Stimulated activated CD4-positive, alpha-beta T cell treated with anti-CD3 and anti-CD28 coated beads, Interleukin-1b, Interleukin-23, amount 100 ng/mL, for 4 hours (primary cell): Measurements from ENCODE around the gene STX16.
A peak's percentile ranks its signal among the peaks of the same experiment; 100 is the strongest.

ENCODE experiments used
- DNase-seq, 2 donors: peaks; one replicate each; pipeline ENCODE4 v3.0.0-alpha.2; 2020; ENCODE audit warnings: low read depth in 2 of 2

STX16 gene

DNA sequence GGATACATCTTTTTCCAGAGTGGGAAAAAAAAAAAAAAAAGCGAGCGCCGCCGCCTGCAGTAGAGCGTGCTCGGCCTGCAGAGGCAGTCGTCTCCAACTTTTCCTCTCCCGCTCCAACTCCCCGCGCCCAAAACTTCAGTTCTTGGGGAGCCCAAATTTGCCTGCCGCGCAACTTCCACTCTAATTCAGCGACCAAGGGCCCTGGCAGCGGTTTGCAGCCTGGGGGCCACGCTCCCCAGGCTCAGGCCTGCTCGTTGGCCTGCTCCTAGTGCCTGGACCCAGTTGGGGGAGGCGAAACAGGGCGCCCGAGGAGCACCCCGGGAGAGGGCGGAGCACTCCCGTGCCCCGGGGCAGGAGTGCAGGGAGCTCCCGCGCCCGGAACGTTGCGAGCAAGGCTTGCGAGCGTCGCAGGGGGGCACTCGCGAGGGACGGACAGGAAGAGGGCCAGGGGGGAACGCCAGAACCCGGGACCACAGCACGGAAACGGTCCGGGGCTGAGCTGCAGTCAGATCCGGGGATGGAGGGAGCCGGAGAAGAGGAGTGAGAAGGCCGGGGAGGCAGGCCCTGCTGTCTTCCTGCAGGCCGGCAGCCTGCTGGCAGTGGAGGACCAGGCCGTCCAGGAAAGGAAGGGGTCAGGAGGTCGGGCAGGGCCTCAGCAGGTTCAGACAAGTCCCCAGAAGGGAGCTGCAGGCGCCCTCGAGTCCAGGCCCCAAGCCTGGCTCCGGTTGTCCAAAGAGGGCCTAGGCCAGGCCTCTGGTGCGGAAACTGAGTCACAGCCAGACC lies at the start of gene STX16:
STX16 (plus strand) TSS at position 508 of the 783 bp plus-strand sequence. CDS start 724 bp downstream, outside the sequence.
- DNase-seq: peak; percentile 83

- no peak for DNase-seq
Measured at GRCh38 chr20:58602124-58602523, 49.0 kb upstream of the STX16 start.

- no peak for DNase-seq
Measured at GRCh38 chr20:58603721-58604120, 47.4 kb upstream of the STX16 start.

DNA sequence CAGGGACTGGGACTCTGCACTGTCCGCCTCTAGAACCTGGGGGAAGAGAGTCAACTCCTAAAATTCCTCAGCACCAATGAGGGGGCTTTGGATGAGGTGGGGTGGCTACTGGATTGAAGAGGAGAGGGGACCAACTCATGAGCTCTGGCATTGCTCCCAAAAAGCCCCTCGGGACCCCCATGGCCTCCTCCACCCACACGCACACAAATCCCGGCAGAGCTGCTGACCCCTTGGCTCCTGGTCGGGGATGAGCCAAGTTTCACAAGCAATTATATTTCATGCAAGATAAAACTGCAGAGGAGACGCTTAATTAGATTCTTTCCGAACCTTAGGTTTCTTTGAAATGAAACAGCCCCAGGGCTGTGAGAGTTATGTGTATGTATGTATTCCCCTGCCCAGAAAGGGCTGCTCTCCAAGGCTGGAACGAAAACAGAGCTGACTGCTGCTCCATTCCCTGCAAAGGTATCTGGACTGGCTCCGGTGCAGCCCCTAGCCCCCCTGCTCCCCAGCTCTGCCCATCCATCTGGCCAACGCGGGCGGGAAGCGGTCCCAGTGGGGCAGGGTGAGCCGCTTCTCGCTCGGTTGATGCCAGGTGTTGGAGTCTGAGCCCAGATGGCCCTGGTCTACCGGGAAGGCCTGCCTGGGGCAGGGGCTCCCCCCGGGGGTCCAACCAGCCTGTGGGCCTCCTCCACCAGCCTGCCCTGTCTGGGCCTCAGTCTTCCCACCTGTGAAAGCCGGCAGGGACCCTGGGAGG lies 46.8 kb upstream of the STX16 start:
- no peak for DNase-seq

DNA sequence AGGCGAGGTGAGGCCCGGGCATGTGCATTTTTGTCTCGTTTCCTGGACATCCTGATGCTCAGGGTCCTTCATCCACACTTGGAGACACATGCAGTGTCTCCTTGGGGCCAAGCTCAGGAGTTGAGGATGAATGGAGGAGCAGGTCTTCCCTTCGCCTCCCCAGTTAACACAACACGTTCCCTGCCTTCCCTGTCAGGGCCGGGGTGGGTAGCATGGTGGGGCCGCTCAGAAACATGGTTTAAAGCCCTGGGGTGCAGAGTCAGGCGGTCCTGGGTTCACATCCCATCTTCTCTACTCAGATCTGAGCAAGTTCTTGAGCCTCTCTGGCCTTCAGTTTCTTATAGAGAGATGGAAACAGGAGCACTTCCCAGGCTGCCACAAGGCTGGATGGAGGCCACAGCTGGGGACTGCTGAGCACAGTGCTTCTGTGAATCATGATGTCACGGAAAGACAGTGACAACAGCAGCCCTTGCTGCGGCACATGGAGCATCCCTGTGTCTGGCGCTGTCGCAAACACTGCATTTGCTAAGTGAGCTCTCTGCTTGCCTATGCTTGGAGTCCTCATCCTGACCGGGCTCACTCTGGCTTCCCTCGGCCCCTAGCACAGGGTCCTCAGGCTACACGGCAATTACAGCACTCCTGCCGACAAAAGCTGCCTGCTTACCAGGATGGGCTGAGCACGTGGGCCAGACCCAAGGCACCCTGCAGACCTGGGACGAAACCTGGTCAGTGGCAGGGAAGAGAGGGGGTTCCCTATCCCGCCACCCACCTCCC lies 45.6 kb upstream of the STX16 start:
- DNase-seq: no peak

GRCh38 chr20:58606184-58606583 lies 44.9 kb upstream of the STX16 start:
- no peak for DNase-seq

- no peak for DNase-seq
Measured at GRCh38 chr20:58608096-58608840, 42.8 kb upstream of the STX16 start.

DNA sequence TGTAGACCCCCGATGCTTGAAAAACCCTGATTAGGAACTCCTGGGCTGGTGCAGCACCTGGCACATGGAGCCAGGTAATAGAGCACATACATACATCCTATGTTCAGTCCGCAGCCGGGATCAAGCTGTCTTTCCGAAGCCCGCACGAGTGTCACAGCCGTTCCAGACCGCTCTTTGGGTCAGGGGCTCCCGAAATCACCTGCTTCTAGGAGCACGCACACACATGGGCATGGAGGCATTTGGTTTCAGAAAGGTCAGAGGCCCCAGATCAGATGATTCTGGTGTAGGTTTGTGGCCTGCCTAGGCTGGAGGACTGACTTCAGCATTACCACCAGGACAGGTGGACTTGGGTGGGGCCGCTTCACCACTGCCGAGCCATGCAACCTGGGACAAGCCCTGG lies 42.1 kb upstream of the STX16 start:
- DNase-seq: no peak

DNA sequence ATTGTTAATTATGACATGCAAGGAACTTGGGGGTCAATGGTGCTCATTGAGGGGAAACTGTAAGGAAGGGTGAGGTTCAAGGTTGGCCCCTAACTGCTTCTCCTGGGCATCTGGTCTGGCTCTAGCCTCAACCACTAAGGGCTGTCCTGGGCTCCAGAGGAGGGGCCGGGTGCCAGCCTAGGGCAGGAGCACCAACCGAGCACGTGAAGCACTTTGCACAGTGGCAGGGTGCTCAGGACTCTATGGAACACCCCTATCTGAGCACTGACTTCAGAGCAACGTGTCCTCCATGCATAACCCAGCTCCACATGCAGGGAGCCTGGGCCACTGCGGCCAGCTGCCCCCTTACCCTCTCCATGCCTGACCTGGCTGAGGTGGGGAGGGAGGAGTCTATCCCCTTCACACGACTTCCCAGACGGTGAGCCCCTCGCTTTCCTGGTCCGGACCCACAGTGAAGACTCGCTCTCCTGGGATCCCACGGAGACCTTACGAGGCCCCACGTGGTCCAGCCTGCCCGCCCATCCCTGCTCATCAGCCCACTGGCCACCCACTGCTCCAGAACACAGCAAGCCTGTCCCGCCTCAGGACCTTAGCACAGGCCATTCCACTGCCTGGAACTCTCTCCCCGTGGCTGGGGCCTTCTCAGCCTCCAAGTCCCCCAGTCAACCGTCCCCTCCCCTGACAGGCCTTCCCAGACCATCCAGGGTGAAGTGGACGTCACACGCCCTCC lies 40.8 kb upstream of the STX16 start:
- no peak for DNase-seq

DNA sequence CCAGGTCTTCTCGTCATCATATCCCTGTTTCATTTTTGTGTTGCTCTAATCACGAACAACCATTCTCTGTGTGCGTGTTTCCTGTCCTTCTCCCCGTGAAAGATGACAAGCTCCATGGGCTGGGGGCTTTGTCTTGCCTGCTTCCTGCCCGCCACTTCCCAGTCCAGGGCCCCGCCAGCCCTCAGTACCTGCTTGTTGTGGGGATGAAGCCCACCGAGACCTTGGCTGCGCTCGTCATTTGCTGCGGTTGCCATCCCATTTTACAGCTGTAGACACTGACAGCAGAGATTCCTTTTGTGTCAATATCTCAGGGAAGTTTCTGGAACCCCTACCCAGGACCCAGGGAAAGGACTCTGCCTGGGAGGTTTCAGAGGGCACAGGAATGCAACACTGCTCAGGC lies 40.3 kb upstream of the STX16 start:
- no peak for DNase-seq

DNA sequence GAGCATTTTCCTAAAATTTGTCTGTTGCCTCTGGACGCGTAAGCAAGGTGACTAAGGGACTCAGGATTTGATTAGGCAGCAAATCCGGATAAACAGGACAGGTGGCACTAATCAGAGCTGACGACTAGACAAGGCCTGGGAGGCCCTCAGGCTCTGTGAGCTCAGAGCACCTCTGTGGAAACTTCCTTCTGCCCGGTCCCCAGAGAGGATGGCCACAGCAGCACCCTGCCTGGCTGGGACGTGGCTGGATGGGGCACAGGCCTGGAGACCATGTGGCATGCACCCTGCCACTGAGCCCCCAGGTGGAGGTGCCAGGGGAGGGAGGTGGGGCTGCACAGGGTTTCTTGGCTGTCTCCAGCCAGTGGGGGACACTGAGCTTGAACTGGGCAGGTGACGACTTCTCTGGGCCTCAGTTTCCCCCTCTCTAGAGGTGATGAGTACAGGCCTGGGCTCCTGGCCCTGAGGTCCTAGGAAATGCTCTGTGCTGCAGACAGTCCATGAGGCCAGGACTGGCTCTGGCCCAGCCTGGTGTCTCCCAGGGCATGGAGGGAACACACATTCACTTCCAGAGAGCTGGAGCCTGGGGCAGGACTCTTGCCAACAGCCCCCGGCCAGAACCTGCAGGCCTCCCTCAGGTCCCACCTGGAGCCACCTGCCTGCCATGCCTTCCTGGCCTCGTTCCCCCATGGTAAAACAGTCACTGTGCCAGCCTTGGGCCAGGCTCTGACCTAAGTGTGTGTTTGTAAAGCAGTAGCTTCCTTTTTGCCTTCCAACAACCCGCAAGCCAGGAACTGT lies 39.6 kb upstream of the STX16 start:
- DNase-seq: no peak

- DNase-seq: no peak
Measured at GRCh38 chr20:58612121-58612691, 38.9 kb upstream of the STX16 start.

GRCh38 chr20:58613061-58613854 lies 37.8 kb upstream of the STX16 start:
- DNase-seq: no peak

- DNase-seq: no peak
Measured at GRCh38 chr20:58614366-58614765, 36.7 kb upstream of the STX16 start.

GRCh38 chr20:58614984-58615760 lies 35.9 kb upstream of the STX16 start:
- no peak for DNase-seq

DNA sequence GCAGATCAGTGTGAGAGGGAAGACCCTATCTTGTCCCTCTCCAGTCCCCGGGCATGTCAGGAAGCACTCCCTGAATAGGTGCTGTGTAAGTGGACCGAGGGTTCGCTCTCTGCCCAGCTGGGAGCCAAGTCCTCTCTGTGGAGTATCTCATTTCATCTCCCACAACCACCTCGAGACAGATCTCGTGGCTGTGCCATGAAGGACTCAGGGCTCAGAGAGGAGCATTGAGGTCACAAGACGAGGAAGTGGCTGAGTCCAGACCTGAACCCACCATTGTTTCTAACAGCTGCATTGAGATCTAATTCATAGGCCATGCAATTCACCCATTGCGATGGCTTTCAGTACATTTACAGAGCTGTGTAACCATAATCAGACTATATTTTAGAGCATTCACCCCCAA lies 34.7 kb upstream of the STX16 start:
- no peak for DNase-seq

- DNase-seq: no peak
Measured at GRCh38 chr20:58617158-58617557, 33.9 kb upstream of the STX16 start.
